GM23338 (cell line): Measurements from ENCODE around the gene GCA. TPM values are rescaled to one million over a fixed set of nuclear protein-coding genes. Genes with fewer than 3 reads are reported as not detected.

Experiments
- ATAC-seq: fragments of 200-7000 bp; cut with Tn5 transposase; 3 replicates; pipeline ENCODE4 v1.9.1; 2020
- DNase-seq: peaks from one replicate; pipeline ENCODE4 v3.0.0-alpha.2; 2015; ENCODE audit warnings: low spot score
- H2AFZ ChIP-seq: fragments of 200-600 bp; sonication (generic); 2 replicates; pipeline ENCODE4 v1.8.0; 2016; ENCODE audit warnings: antibody characterized with exemption, mild to moderate bottlenecking, moderate library complexity
- H3F3A ChIP-seq: fragments of 200-600 bp; sonication (generic); replicated peaks from 2 replicates; pipeline ENCODE4 v1.8.0; 2017; ENCODE audit warnings: antibody characterized with exemption, mixed run types, low read depth
- H3K27ac ChIP-seq: fragments of 200-600 bp; sonication (generic); 2 replicates; pipeline ENCODE4 v1.6.1; 2016; ENCODE audit warnings: low read depth
- H3K27me3 ChIP-seq: fragments of 200-600 bp; sonication (generic); 2 replicates; pipeline ENCODE4 v1.8.0; 2016; ENCODE audit warnings: mild to moderate bottlenecking, mixed run types, moderate library complexity; ENCODE audit not compliant: insufficient read depth
- H3K36me3 ChIP-seq: fragments of 200-600 bp; sonication (generic); 2 replicates; pipeline ENCODE4 v1.8.0; 2016; ENCODE audit warnings: mild to moderate bottlenecking; ENCODE audit not compliant: insufficient read depth
- H3K4me1 ChIP-seq: fragments of 200-600 bp; sonication (generic); 2 replicates; pipeline ENCODE4 v1.8.0; 2016; ENCODE audit warnings: mild to moderate bottlenecking, moderate library complexity; ENCODE audit not compliant: insufficient read depth
- H3K4me2 ChIP-seq: fragments of 200-600 bp; sonication (generic); 2 replicates; pipeline ENCODE4 v1.7.1; 2017; ENCODE audit warnings: mixed run types
- H3K4me3 ChIP-seq: fragments of 200-600 bp; sonication (generic); 2 replicates; pipeline ENCODE4 v1.6.1; 2016; ENCODE audit warnings: mixed run types
- H3K79me2 ChIP-seq: fragments of 200-600 bp; sonication (generic); replicated peaks from 2 replicates; pipeline ENCODE4 v1.8.0; 2017; ENCODE audit warnings: mild to moderate bottlenecking; ENCODE audit not compliant: insufficient read depth
- H3K9me2 ChIP-seq: fragments of 200-600 bp; sonication (generic); 2 replicates; pipeline ENCODE4 v1.8.0; 2017; ENCODE audit not compliant: insufficient read depth
- H4K20me1 ChIP-seq: fragments of 200-600 bp; sonication (generic); replicated peaks from 2 replicates; pipeline ENCODE4 v1.8.0; 2017; ENCODE audit warnings: mild to moderate bottlenecking; ENCODE audit not compliant: insufficient read depth
- H3K27ac Mint-ChIP-seq: 2 replicates; pipeline ENCODE4 v1.8.0; 2020; ENCODE audit warnings: inconsistent platforms, mild to moderate bottlenecking, moderate library complexity, mixed read lengths
- H3K27me3 Mint-ChIP-seq: 3 replicates; pipeline ENCODE4 v1.8.0; 2022; ENCODE audit warnings: low read depth, mild to moderate bottlenecking, moderate library complexity, mixed read lengths, inconsistent platforms; ENCODE audit not compliant: insufficient read depth, poor library complexity
- H3K36me3 Mint-ChIP-seq: 3 replicates; pipeline ENCODE4 v1.8.0; 2021; ENCODE audit warnings: low read depth, mild to moderate bottlenecking, inconsistent platforms, moderate library complexity, mixed read lengths
- H3K4me1 Mint-ChIP-seq: 3 replicates; pipeline ENCODE4 v1.8.0; 2020; ENCODE audit warnings: mild to moderate bottlenecking, inconsistent platforms, mixed read lengths
- H3K4me3 Mint-ChIP-seq: 3 replicates; pipeline ENCODE4 v1.8.0; 2021; ENCODE audit warnings: moderate library complexity, mild to moderate bottlenecking, inconsistent platforms, mixed read lengths
- H3K9me3 Mint-ChIP-seq: 3 replicates; pipeline ENCODE4 v1.8.0; 2020; ENCODE audit warnings: moderate library complexity, mild to moderate bottlenecking, inconsistent platforms, mixed read lengths
- CREB1 ChIP-seq: fragments of 250-450 bp; sonication (Bioruptor Pico); IDR thresholded peaks from 2 replicates; pipeline ENCODE4 v1.5.0; 2020; ENCODE audit warnings: low read depth, mild to moderate bottlenecking, moderate library complexity
- CTCF ChIP-seq, 2 experiments: fragments of 200-600 bp in 1 of 2; sonication (generic) in 1 of 2; conservative IDR thresholded peaks; 2 replicates each; pipeline versions ENCODE4 v1.5.1 to v1.6.1; 2016 to 2017; ENCODE audit warnings: antibody characterized with exemption in 2 of 2, low read depth in 2 of 2, mild to moderate bottlenecking in 2 of 2, moderate library complexity in 1 of 2
- ETS1 ChIP-seq: IDR thresholded peaks from 2 replicates; pipeline ENCODE4 v1.6.1; 2016; ENCODE audit warnings: antibody characterized with exemption
- EZH2 ChIP-seq: fragments of 200-600 bp; sonication (generic); IDR thresholded peaks from one replicate; pipeline ENCODE4 v1.8.0; 2017; ENCODE audit warnings: antibody characterized with exemption, mild to moderate bottlenecking, low read depth; ENCODE audit not compliant: unreplicated experiment
- EZH2phosphoT487 ChIP-seq: fragments of 200-600 bp; sonication (generic); IDR thresholded peaks from one replicate; pipeline ENCODE4 v1.8.1; 2018; ENCODE audit warnings: antibody characterized with exemption; ENCODE audit not compliant: unreplicated experiment
- JUNB ChIP-seq: IDR thresholded peaks from one replicate; pipeline ENCODE4 v1.6.1; 2016; ENCODE audit warnings: antibody characterized with exemption; ENCODE audit not compliant: unreplicated experiment
- NANOG ChIP-seq: IDR thresholded peaks from 2 replicates; pipeline ENCODE4 v1.6.1; 2016; ENCODE audit warnings: antibody characterized with exemption, borderline replicate concordance
- POLR2AphosphoS5 ChIP-seq: IDR thresholded peaks from 2 replicates; pipeline ENCODE4 v1.6.1; 2016; ENCODE audit warnings: antibody characterized with exemption, low read depth
- REST ChIP-seq: IDR thresholded peaks from one replicate; pipeline ENCODE4 v1.6.1; 2018; ENCODE audit warnings: antibody characterized with exemption; ENCODE audit not compliant: unreplicated experiment
- STAT1 ChIP-seq: IDR thresholded peaks from one replicate; pipeline ENCODE4 v1.6.1; 2016; ENCODE audit warnings: antibody characterized with exemption; ENCODE audit not compliant: unreplicated experiment
- ZNF114 ChIP-seq: fragments of 250-450 bp; sonication (Bioruptor Pico); IDR thresholded peaks from 2 replicates; pipeline ENCODE4 v1.5.0; 2020; ENCODE audit warnings: mild to moderate bottlenecking, moderate library complexity
- ZNF331 ChIP-seq: fragments of 250-450 bp; sonication (Bioruptor Pico); IDR thresholded peaks from 2 replicates; pipeline ENCODE4 v1.5.0; 2020; ENCODE audit warnings: low read depth, mild to moderate bottlenecking, moderate library complexity
- polyA plus RNA-seq: library from polyadenylated mRNA; unstranded; fragments of >200 nt; fragmentation: Nextera tagmentation; extraction: Ambion mirVana; gene quantifications from 2 replicates; pipeline ENCODE4 v1.2.1, GENCODE V29; 2016
- total RNA-seq: library from RNA; depleted of rRNA; stranded (reverse); fragments of >200 nt; shearing (Covaris generic); gene quantifications from 2 replicates; pipeline ENCODE4 v1.2.3, GENCODE V29; 2014

GCA gene
- total and polyA plus RNA-seq, 2 experiments from 2014 or later: 39.3 to 62.7 TPM

GRCh38 chr2:162381851-162382250 is 37.9 kb downstream of the GCA start (continued):
- TF ChIP-seq REST (no peak), EZH2 (no peak), CREB1 (CRISPR knock-in tag) (no peak)

- H3K4me2 ChIP-seq: no peak overlapping the region
- no peaks in the 10 kb centered on the region for H3K9me3 Mint-ChIP-seq
- DNase-seq: no peak
- no peak for TF ChIP-seq NANOG
- TF ChIP-seq ZNF331 (CRISPR knock-in tag): no peak
- no peak for TF ChIP-seq STAT1
- TF ChIP-seq POLR2AphosphoS5: no peak
- TF ChIP-seq REST: no peak
- TF ChIP-seq CTCF (conservative IDR thresholded peaks at IDR 0.05; ENCODE audit: low read depth in 2 of 2): no peak
- no peak for TF ChIP-seq JUNB
- TF ChIP-seq CREB1 (CRISPR knock-in tag): no peak
- TF ChIP-seq EZH2phosphoT487: no peak
- TF ChIP-seq ZNF114 (CRISPR knock-in tag): no peak
- no peak for TF ChIP-seq ETS1
Measured at GRCh38 chr2:162382278-162382677, 38.3 kb downstream of the GCA start.

More at GRCh38 chr2:162382278-162382677, 38.3 kb downstream of the GCA start:
- H2AFZ ChIP-seq: no peak overlapping the region
- H3K4me3 ChIP-seq: no peak overlapping the region
- H3K36me3 Mint-ChIP-seq: no peaks in the 10 kb centered on the region
- no peaks in the 10 kb centered on the region for H3K27me3 Mint-ChIP-seq
- H3K4me3 Mint-ChIP-seq: no peak overlapping the region
- H3K4me1 Mint-ChIP-seq: no peaks in the 10 kb centered on the region
- H3K36me3 ChIP-seq: no peaks in the 10 kb centered on the region
- no peaks in the 10 kb centered on the region for H3F3A ChIP-seq
- H3K9me2 ChIP-seq: no peaks in the 10 kb centered on the region
- no peak overlapping the region for H3K27ac Mint-ChIP-seq
- no peaks in the 10 kb centered on the region for H3K4me1 ChIP-seq
- no peak overlapping the region for H3K27ac ChIP-seq
- H3K27me3 ChIP-seq: no peaks in the 10 kb centered on the region
- H3K79me2 ChIP-seq: no peaks in the 10 kb centered on the region
- ATAC-seq: no peak
- no peaks in the 10 kb centered on the region for H4K20me1 ChIP-seq
